NCI-H1092 treated with DMSO at 0.1 percent for 48 hours (cell line): ENCODE data around the gene NPAS2.

Experiments used
- DNase-seq: peaks from one replicate; lab custom pipeline; 2025; lab: John Stamatoyannopoulos, UW

NPAS2 gene

GRCh38 chr2:100944617-100945432 is 124.9 kb downstream of the NPAS2 start:
- DNase-seq = no peak

DNA sequence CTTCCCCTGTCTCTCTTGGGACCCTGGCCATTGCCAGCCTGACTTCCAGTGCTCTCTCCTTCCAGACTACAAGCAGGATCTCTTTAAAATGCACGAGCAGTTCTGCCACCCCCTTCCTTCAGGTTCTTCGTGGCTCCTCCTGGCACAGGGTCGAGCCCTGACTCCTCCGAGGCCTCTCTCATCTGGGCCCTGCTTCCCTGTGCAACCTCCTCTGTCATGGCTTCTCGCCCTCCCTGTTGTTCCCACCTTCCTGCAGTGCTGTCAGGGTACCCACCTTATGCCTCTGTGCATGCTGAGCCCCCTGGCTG is 125.4 kb downstream of the NPAS2 start:
- DNase-seq = no peak

DNA sequence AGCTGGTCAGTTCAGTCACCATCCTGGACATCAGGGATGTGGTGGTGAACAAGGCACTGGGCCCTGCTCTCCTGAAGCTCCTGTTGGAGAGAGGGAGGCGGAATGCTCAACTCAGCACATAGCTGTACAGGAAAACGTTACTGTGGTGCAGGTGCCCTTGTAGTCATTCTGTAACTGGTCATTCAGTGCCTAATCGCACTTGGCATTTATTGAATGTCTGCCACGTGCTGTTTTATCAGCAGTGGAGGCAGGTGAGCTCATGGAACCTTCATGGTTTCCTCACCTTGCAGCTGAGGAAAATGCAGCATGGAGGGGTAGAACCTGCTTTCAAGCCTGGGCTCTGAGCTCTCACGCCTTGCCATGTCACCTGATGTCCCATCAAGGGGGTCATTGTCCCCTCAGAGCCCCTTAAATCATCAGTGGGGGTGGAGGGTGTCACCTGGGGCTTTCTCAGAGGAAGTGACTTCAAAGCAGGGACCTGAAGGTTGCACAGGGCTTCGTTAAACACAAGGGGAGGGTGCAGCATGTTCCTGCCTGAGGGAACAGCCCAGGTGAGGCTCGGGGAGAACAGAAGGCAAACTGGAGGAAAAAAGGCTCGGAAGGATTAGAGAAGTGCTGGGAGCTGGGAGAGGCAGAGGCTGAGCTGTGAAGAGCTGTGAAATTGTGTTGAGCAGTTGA is 126.1 kb downstream of the NPAS2 start:
- no peak for DNase-seq

DNA sequence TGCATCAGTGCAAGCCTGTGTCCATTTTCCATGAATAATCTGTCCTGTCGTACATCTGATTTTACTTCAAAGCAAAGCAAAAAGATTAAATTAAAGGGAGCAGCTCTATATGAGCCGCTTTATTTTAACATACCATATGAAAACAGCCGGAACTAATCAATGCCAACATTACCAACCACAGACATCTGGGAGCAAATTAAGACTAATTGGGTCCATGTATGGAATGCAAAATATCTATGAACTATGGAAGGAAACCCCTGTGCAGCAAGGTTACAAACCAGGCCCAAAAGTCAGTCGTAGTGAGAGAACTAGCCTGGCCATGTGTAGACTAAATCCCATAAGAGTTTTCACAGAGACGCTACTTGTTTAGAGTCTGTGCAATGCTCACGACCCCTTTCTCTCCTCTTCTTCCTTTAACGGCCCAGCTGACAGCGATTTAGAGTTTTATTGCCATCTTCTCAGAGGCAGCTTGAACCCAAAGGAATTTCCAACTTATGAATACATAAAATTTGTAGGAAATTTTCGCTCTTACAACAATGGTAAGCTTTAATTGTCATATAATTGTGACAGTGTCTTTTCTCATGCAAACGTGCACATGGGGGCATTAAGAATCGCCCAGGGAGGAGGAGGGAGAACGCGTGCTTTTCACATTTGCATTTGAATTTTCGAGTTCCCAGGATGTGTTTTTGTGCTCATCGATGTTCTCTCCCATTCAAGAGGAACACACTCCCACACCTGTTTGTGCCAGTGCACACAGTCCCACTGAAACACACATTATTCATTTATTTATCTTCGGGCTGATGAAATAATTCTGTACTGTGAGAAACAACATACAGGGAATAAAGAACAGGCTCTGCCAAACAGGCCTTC is 129.2 kb downstream of the NPAS2 start:
- DNase-seq = no peak

GRCh38 chr2:100952512-100952911 is 132.6 kb downstream of the NPAS2 start:
- DNase-seq = no peak

- DNase-seq = no peak
Observed at GRCh38 chr2:100953406-100954043, 133.6 kb downstream of the NPAS2 start.

GRCh38 chr2:100954044-100954420 is 134.1 kb downstream of the NPAS2 start:
- no peak for DNase-seq

DNA sequence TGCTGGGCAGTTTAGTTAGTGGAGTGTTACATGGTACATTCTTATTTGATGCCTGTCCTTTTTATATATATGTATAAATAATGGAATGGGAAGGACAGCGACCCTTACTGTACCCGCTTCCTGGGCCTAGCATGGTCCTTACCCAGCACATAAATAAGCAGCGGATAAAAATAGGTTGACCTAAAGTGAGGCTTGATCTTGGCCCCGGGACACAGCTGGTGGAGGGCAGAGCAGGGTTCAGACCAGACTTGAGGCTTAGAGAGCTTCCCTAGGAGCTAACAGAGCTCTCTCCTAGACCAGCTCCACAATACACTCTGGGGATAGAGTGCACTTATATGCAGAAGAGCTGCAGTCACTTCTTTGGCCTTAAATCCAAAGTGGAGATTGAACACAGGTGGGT is 135.3 kb downstream of the NPAS2 start:
- DNase-seq = no peak

DNA sequence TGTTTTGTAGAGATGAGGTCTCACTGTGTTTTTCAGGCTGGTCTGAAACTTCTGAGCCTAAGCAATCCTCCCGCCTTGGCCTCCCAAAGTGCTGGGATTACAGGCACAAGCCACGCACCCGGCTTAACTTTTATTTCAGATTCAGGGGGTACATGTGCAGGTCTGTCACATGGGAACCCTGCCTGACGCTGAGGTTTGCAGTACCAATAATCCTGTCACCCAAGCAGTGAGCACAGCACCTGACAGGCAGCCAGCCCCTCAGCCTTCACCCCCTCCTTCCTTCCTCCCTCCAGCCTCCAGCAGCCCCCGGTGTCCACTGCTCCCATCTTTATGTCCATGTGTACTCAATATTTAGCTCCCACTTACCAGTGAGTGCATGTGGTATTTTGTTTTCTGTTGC is 136.1 kb downstream of the NPAS2 start:
- DNase-seq = no peak

GRCh38 chr2:100957996-100958653 is 138.2 kb downstream of the NPAS2 start:
- no peak for DNase-seq

GRCh38 chr2:100959225-100959880 is 139.4 kb downstream of the NPAS2 start:
- DNase-seq = no peak

GRCh38 chr2:100960688-100961087 is 140.7 kb downstream of the NPAS2 start:
- no peak for DNase-seq

DNA sequence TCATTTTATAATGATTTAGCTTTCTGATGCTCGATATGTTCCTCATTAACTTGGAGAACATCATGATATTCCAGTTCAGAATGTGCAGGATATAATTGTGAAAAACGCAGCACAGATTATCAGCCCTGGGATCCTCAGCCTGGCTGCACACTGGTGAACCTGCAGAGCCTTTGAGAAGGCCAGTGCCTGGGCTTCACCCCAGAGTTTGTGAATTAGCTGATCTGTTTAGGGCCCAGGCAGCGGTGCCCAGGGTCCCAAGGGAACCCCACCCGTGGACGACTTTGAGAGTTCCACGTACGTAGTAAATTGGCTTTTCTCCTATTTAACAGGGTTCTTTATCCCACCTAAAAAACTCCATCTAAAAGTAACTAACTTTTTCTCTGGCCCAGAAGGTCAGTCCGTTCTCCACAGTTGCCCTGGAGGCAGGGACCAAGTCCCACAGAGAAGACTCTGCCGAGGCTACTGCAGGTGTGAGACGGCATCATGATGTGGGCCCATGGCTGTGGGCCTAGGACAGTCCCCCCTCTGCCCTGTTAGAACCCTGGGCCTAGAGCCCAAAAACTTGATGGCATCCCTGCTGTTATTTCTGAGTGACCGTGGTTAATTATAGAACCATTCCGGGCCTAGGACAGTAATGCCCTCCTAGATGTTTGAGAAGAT is 142.6 kb downstream of the NPAS2 start:
- no peak for DNase-seq

DNA sequence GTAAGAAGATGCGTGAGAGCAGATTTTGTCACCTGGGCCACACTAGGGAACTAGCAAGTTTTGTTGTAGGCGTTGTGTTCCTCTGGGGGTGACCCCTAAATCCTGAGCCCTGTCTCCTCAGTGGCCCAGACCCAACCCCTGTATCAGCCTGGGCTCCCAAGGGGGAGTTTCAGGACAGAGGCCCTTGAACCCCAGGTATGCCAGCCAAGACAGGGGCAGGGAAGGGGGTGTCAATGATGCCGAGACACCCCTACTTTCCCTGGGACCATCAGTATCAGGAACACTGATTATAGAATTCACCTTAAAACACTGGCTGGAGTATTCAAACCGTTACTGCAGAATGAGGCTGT is 143.1 kb downstream of the NPAS2 start:
- no peak for DNase-seq

DNA sequence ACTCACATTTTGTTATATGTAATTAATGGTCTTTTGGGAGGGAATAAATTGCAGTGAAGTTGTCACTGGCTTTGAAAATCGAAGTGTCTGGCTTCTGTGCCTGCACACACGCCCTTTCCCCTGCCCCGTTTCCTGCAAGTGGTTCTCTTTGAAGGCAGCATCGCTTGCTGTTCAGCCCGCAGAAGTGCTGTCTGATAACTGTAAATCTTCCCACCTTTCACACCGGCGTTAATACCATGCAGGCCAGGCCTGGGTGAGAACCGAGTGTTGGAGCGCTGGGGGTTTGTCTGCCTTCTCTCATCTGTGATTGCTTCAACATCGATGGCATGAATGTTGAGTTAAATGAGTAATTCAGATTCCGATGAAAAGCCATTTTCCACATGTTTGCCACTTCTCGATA is 144.3 kb downstream of the NPAS2 start:
- no peak for DNase-seq

DNA sequence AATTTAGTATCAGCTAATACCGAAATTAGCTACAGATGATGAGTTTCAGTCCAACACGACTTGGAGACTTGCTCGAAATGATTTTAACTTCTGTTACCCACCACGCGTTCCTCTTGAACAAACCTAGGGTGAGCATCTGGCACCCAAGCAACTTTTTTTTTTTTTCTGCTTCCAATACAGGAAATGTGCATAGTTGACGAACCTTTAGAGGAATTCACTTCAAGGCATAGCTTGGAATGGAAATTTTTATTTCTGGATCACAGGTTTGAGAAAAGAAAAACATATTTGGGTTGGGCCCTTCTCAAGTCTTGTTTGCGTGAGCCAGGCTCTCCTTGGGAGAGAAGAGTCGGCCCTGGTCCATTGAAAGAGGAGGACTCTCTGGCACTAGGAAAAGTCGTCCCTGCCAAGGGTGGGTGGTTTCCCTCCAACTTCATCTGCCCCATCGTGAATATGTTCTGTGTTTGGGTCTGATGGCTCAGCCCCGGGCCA is 144.8 kb downstream of the NPAS2 start:
- no peak for DNase-seq

DNA sequence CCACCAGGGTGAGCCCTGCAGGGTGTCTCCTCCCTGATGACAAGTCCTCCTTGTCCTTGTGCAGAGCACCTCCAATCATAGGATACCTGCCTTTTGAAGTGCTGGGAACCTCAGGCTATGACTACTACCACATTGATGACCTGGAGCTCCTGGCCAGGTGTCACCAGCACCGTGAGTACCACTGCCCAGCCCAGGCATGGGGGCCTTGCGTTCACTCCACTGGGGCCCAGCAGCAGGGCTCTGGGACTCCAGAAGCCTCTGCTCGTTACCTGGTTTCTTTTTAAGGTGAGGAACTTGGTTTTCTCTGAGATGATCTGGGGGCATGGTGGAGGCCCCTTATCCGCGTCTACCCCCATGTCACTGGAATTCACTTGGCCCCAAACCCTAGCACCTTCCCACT is 145.7 kb downstream of the NPAS2 start:
- no peak for DNase-seq

- DNase-seq = no peak
Observed at GRCh38 chr2:100967716-100968115, 147.8 kb downstream of the NPAS2 start.

GRCh38 chr2:100968146-100969145 is 148.5 kb downstream of the NPAS2 start:
- DNase-seq = no peak
